Muscle of leg (tissue), 11 donors: ENCODE results near the gene TMPRSS6. TPM values are rescaled to one million over a fixed set of nuclear protein-coding genes. Genes with fewer than 3 reads are reported as not detected.
A peak's percentile ranks its signal among the peaks of the same experiment; 100 is the strongest.

Source experiments
- DNase-seq: peaks from one replicate; pipeline ENCODE4 v3.0.0; 2013
- H3K27ac ChIP-seq: one replicate; pipeline ENCODE4 v1.5.1; 2013; ENCODE audit warnings: mild to moderate bottlenecking, low read length, control low read depth
- H3K27me3 ChIP-seq: one replicate; pipeline ENCODE4 v1.6.1; 2013; ENCODE audit warnings: low read length; ENCODE audit not compliant: control insufficient read depth, insufficient read depth
- H3K36me3 ChIP-seq: one replicate; pipeline ENCODE4 v1.6.1; 2013; ENCODE audit warnings: low read length; ENCODE audit not compliant: control insufficient read depth, insufficient read depth
- H3K4me1 ChIP-seq: one replicate; pipeline ENCODE4 v1.6.1; 2013; ENCODE audit warnings: low read length; ENCODE audit not compliant: control insufficient read depth, insufficient read depth
- H3K4me3 ChIP-seq: one replicate; pipeline ENCODE4 v1.5.1; 2013; ENCODE audit warnings: low read length, control low read depth
- H3K9me3 ChIP-seq: replicated peaks from 2 replicates; pipeline ENCODE4 v1.6.1; 2013; ENCODE audit warnings: low read depth, low read length; ENCODE audit not compliant: control insufficient read depth
- WGBS: methylation state at CpG from one replicate; pipeline ENCODE4 v1.1.5; 2013; ENCODE audit warnings: missing lambda C conversion rate; ENCODE audit not compliant: insufficient coverage; 5-methylcytosine and 5-hydroxymethylcytosine counted together
- polyA plus RNA-seq, 8 donors: library from polyadenylated mRNA; unstranded; fragments of 120-200 nt; gene quantifications; one replicate each; pipeline versions ENCODE4 v1.2.1 to v1.2.3, GENCODE V29; 2013; ENCODE audit warnings: inconsistent platforms in 1 of 8, low replicate concordance in 1 of 8; ENCODE audit not compliant: insufficient read length in 8 of 8, insufficient read depth in 1 of 8
- total RNA-seq: library from RNA; stranded (reverse); fragments of 120-200 nt; gene quantifications from one replicate; pipeline ENCODE4 v1.2.4, GENCODE V29; 2013

TMPRSS6 gene
- total and polyA plus RNA-seq, 9 donors: 0.04 to 0.18 (median 0.11) TPM; not detected in 1

DNA sequence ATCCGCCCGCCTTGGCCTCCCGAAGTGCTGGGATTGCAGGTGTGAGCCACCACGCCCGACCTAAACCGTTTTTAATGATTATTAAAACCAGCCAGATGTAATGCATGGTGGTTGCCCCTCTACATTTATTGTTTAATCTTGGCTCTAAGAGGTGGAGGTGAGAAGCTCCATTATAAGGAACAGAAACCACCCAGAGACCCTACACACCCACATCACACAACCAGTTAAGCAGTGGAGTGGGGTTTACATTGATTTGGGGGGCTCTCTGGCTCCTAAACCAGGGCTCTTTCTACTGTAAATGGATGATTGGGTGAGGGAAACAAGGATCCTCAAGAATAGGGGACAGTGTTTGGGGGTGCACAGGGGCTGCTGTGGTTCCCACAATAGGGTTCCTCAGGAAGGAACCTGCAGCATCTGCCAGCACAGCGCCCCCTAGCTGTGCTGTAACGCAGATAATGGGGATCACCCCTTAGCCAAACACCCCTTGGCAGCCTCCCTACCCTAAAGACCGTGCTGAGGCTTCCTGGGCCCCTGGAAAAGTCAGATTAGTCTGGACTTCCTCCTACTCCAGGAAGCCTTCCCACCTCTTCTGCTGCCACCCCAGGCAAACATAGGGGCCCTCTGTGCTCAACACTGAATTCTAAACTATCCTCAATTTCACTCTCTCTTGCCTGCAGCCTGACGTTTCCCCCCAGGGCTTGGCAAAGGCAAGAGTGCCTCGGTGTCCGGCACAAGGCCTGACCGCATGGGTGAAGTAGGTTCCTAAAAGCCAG lies 87.6 kb downstream of the TMPRSS6 start:
- DNase-seq: peak; percentile 41
- no peaks in the 10 kb centered on the region for H3K27me3 ChIP-seq
- H3K36me3 ChIP-seq: peaks cover 47% of the 10 kb centered on the region
- 36% methylated on average over 6 of the region's 13 CpGs for WGBS
- peaks cover 36% of the 10 kb centered on the region for H3K4me1 ChIP-seq
- H3K4me3 ChIP-seq: no peak overlapping the region
- H3K9me3 ChIP-seq: no peaks in the 10 kb centered on the region
- no peak overlapping the region for H3K27ac ChIP-seq

DNA sequence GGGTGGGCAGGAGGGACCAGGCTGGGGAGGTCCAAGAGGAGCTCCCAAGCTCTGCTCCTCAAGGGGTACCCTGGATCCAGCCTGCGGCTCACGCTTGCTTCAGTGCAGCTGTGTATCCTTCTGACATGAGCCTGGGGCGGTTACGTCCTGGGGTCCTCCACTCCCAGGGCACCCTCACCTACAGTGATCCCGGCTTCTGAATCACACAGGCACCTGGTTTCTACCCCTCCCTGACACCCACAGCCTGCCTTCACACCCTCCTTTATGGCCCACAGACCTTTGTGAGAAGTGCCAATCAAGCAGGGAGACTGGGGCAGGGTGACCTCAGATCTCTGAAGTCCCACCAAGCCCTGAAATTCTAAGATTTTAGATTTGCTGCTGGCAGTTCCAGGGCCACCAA lies 88.5 kb downstream of the TMPRSS6 start:
- H3K36me3 ChIP-seq: peaks cover 44% of the 10 kb centered on the region
- 100% methylated on average over 4 of the region's 5 CpGs for WGBS
- no peaks in the 10 kb centered on the region for H3K27me3 ChIP-seq
- no peaks in the 10 kb centered on the region for H3K9me3 ChIP-seq
- no peak overlapping the region for H3K4me3 ChIP-seq
- no peak for DNase-seq
- H3K4me1 ChIP-seq: peaks cover 45% of the 10 kb centered on the region
- H3K27ac ChIP-seq: no peak overlapping the region

DNA sequence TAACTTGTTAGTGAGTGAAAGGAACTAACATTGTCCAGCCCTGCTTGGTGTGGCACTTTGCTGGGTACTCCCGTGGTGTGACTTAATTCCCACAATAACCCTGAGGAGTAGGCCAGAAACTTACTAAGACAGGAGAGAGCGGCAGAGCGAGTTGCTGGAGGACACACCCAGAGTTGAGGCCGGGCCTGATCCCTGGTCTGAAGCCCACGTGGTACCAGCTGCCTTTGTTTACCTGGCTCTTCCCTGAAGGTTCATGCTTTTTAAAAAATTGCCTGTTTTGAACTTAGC lies 89.4 kb downstream of the TMPRSS6 start:
- H3K27me3 ChIP-seq: no peaks in the 10 kb centered on the region
- H3K4me1 ChIP-seq: peaks cover 44% of the 10 kb centered on the region
- H3K36me3 ChIP-seq: peaks cover 38% of the 10 kb centered on the region
- H3K9me3 ChIP-seq: no peaks in the 10 kb centered on the region
- peak overlapping the region; percentile 87 for H3K4me3 ChIP-seq
- H3K27ac ChIP-seq: peak overlapping the region; percentile 67
- DNase-seq: peak; percentile 62
- 0% methylated on average over 4 of the region's 5 CpGs for WGBS

DNA sequence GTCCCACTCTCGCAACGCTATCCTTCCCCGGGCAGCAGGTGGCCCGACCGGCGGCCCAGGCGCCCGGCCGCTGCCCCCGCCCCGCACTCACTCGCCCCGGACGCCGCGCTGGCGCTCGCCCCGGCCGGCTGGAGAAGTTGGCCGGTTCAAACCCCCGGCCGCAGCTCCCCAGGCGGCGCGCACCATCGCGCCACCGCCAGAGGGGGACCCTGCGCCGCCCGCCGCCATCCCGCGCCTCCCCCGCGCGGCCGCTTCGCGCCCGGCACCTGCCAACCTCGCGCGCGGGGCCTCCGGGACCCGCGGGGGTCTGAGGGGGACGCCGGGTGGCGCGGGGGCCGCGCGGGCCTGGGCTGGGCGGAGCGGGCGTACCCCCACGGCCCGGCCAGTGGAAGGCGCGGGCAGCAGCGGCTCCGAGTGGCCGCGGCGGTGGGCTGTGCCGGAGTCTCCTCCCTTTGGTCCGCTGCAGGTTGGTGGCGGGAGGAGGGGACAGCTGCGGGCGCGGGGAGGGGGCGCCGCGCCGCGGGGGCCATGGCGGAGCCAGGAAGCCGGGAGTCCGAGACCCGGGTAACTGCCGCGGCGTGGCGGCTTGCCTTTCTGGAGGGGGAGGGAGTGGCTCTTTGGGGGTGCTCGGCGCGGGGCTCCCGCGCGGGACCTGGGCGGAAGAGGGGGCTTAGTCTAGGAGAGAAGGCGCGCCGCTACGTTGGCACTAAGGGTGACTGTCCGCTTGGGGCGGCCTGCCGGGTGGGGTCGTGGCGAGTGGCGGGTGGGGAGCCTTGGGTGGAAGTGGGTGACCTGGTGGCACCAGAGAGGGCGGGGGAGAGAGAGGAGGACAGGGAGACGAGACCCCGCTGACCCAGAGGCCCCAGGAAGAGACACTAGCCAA lies 90.0 kb downstream of the TMPRSS6 start, which contains the start of the genes MPST and TST:
TSS of gene MPST (plus strand) at position 434 of the 883 bp plus-strand sequence. CDS start at position 529, 95 bp downstream.
TSS of gene TST (minus strand) at position 139 of the 883 bp plus-strand sequence. CDS start 715 bp downstream, outside the sequence.
- Histone ChIP-seq H3K27me3 (no peaks in the 10 kb centered on the region), H3K27ac (peak within 1 kb of the TSS; percentile 77), H3K4me3 (peak within 1 kb of the TSS; percentile 87), H3K9me3 (no peaks in the 10 kb centered on the region), H3K4me1 (peaks cover 48% of the 10 kb centered on the region), H3K36me3 (peaks cover 32% of the 10 kb centered on the region)
- WGBS: under 1% methylated on average over 98 of the region's 107 CpGs
- peak; percentile 91 for DNase-seq

DNA sequence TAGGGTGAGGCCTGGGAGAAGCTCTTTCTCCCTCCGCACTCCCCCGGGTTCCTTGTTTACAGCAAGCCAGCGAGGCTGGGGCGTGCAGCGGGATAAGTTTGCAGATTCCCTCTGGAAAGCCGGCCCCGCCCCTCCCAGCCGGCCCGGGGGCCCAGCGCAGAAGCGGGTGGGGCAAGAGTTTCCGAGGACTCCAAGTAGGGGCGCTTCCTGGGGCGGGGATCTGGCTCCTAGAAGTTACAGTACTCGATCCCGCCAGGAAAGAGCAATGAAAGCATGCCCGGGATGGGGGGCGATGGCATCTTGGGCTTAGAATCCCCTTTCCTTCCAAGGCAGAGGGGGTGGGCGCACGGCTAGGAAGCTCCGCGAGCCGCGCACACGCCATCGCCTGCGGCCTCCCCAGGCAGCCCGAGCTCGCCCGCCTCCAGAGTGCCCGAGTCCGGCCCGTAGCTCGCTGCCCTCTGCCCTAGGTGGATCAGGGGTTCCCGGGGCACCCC lies 90.7 kb downstream of the TMPRSS6 start:
- peak; percentile 88 for DNase-seq
- 0% methylated on average over 33 of the region's 35 CpGs for WGBS
- Histone ChIP-seq H3K9me3 (no peaks in the 10 kb centered on the region), H3K27ac (peak overlapping the region; percentile 77), H3K4me1 (peaks cover 48% of the 10 kb centered on the region), H3K27me3 (no peaks in the 10 kb centered on the region), H3K4me3 (peak overlapping the region; percentile 72), H3K36me3 (peaks cover 28% of the 10 kb centered on the region)

DNA sequence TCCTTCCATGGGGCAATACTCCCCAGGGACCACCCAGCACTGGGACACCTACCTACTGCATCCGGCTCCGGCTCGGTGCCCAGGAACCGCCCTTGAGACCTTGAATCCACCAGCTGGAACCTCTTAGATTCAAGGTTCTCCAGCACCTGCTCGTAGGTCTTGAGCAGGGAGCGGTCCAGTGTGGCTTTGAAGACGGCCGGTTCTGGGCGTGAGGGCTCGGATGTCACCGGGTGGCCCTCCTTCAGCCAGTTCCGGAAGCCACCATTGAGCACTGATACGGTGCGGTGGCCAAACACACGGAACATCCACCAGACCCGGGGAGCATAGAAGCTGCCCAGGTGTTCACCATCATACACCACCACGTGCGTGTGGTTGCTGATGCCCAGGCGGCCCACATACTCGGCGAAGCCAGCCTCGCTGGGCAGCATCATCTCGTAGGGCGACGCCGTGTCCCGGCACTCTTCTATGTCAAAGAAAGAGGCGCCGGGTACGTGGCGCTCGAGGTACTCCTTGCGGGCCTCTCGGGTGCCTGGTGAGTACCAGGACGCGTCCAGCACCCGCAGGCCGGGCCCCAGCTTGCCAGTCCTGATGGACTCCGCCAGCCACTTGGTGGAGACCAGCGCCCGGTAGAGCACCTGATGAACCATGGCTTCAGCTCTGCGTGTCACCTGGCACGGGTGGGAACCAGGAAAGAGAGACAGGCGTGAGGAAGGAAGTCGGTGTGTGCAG lies 91.3 kb downstream of the TMPRSS6 start:
- whole genome bisulfite sequencing: 65% methylated on average over 41 of the region's 45 CpGs
- Histone ChIP-seq H3K4me3 (peak overlapping the region; percentile 72), H3K9me3 (no peaks in the 10 kb centered on the region), H3K36me3 (peaks cover 24% of the 10 kb centered on the region), H3K27me3 (no peaks in the 10 kb centered on the region), H3K27ac (peak overlapping the region; percentile 77), H3K4me1 (peaks cover 48% of the 10 kb centered on the region)
- no peak for DNase-seq

DNA sequence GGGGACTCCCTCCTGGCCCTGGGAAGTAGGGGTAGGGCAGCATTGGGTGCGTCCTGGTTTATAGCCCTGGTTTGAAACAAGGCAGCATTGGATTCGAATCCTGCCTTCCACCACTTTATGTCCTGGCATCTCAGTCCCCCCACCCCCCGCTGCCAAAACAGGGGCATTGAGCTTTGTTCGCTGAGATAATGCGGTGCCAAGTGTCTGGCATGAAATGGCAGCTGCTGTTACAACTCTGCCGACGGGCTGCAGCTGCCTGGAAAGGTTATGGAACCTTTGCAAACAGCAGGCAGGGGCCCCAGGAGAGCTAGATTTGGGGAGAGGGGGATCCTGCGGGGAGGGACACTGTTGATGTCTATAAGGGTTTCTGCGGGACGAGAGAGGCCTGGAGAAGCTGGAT lies 92.2 kb downstream of the TMPRSS6 start:
- H3K27me3 ChIP-seq: no peaks in the 10 kb centered on the region
- peaks cover 17% of the 10 kb centered on the region for H3K36me3 ChIP-seq
- no peak overlapping the region for H3K27ac ChIP-seq
- H3K4me1 ChIP-seq: peaks cover 49% of the 10 kb centered on the region
- no peaks in the 10 kb centered on the region for H3K9me3 ChIP-seq
- DNase-seq: peak; percentile 41
- H3K4me3 ChIP-seq: no peak overlapping the region
- 88% methylated on average over 9 of the region's 10 CpGs for WGBS

DNA sequence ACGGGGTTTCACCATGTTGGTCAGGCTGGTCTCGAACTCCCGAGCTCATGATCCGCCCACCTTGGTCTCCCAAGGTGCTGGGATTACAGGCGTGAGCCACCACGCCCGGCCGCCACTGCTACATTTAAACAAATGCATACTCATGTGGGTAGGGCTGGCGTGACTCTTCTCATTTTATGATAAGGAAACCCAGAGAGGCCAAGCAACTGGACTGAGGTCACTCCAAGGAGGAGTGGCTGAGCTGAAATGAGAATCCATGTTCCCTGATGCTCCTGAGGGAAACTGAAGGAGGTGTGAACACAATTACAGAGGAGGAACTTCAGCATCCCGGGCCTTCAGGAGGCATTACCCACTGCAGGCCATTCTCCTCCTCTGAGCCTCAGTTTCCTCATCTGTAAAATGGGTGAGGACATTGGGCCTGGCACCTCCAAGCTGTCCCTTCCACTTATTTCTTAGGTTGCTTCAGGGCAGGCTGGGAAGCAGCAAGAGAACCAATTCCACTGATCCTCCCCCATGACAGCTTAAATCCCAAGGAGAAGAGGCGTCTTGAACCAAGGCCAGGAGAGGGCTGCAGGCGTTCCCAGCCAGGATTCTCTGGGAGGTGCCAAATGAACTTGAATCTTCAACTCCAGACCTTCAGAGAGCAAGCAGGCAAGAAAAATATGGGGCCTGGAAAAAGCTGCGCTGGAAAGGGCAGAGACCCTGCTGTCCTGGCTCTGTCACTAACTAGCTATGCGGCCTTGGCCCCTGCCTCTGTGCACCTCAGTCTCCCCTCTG lies 93.2 kb downstream of the TMPRSS6 start:
- WGBS: 68% methylated on average over 6 of the region's 14 CpGs
- H3K27me3 ChIP-seq: no peaks in the 10 kb centered on the region
- peaks cover 49% of the 10 kb centered on the region for H3K4me1 ChIP-seq
- peaks cover 14% of the 10 kb centered on the region for H3K36me3 ChIP-seq
- no peak overlapping the region for H3K4me3 ChIP-seq
- no peak overlapping the region for H3K27ac ChIP-seq
- DNase-seq: no peak
- H3K9me3 ChIP-seq: no peaks in the 10 kb centered on the region

DNA sequence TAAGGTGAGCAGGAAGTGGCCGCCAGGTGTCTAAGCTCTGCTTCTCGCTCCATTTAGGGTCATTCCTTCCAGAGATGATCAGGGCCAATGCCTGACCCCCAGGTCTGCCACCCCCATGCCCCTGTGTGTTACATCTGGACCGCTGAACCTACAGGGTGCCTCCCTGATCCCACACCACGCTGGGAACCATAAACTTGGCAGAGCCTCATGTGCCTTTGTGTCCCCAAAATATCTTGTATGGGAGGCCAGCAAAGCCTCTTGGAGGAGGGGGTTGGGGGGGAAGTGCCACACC lies 94.0 kb downstream of the TMPRSS6 start:
- Histone ChIP-seq H3K27me3 (no peaks in the 10 kb centered on the region), H3K4me1 (peaks cover 46% of the 10 kb centered on the region), H3K4me3 (no peak overlapping the region), H3K27ac (no peak overlapping the region), H3K36me3 (peaks cover 14% of the 10 kb centered on the region), H3K9me3 (no peaks in the 10 kb centered on the region)
- DNase-seq: no peak
- WGBS: 78% methylated on average over 1 of the region's 4 CpGs
